PFSK-1 (cell line): ENCODE data around the gene DNAH17.

Experiments
- FOXP2 ChIP-seq: optimal IDR thresholded peaks from 2 replicates; pipeline ENCODE3; 2011; ENCODE audit warnings: borderline replicate concordance, control low read depth, inconsistent platforms; ENCODE audit not compliant: insufficient read depth; ENCODE audit errors: extremely low read length, extremely low read depth
- POLR2AphosphoS5 ChIP-seq: IDR thresholded peaks from 2 replicates; pipeline ENCODE4 v1.6.1; 2012; ENCODE audit warnings: low read depth, mild to moderate bottlenecking, control low read depth, low read length, moderate library complexity
- SIN3A ChIP-seq: IDR thresholded peaks from 2 replicates; pipeline ENCODE4 v1.6.1; 2012; ENCODE audit warnings: mild to moderate bottlenecking, low read length, moderate library complexity, borderline replicate concordance; ENCODE audit not compliant: insufficient read depth
- TAF1 ChIP-seq: IDR thresholded peaks from 2 replicates; pipeline ENCODE4 v1.6.1; 2012; ENCODE audit warnings: low read length, control low read depth, borderline replicate concordance; ENCODE audit not compliant: insufficient read depth
- TF ChIP-seq, protein P1 (sequence below), 2 experiments: IDR thresholded peaks; 2 replicates each; pipeline versions ENCODE4 v1.6.1 to v1.8.0; 2011 to 2012; ENCODE audit warnings: low read depth in 2 of 2, low read length in 2 of 2, control low read depth in 1 of 2, inconsistent platforms in 1 of 2, mild to moderate bottlenecking in 1 of 2, moderate library complexity in 1 of 2; ENCODE audit not compliant: insufficient read depth in 1 of 2

The DNAH17 gene

GRCh38 chr17:78438694-78439325 lies 138.4 kb downstream of the DNAH17 start:
- TF ChIP-seq, protein P1, sequence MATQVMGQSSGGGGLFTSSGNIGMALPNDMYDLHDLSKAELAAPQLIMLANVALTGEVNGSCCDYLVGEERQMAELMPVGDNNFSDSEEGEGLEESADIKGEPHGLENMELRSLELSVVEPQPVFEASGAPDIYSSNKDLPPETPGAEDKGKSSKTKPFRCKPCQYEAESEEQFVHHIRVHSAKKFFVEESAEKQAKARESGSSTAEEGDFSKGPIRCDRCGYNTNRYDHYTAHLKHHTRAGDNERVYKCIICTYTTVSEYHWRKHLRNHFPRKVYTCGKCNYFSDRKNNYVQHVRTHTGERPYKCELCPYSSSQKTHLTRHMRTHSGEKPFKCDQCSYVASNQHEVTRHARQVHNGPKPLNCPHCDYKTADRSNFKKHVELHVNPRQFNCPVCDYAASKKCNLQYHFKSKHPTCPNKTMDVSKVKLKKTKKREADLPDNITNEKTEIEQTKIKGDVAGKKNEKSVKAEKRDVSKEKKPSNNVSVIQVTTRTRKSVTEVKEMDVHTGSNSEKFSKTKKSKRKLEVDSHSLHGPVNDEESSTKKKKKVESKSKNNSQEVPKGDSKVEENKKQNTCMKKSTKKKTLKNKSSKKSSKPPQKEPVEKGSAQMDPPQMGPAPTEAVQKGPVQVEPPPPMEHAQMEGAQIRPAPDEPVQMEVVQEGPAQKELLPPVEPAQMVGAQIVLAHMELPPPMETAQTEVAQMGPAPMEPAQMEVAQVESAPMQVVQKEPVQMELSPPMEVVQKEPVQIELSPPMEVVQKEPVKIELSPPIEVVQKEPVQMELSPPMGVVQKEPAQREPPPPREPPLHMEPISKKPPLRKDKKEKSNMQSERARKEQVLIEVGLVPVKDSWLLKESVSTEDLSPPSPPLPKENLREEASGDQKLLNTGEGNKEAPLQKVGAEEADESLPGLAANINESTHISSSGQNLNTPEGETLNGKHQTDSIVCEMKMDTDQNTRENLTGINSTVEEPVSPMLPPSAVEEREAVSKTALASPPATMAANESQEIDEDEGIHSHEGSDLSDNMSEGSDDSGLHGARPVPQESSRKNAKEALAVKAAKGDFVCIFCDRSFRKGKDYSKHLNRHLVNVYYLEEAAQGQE (IDR thresholded peaks at IDR 0.05; ENCODE audit: insufficient read depth in 1 of 2, low read depth in 2 of 2, low read length in 2 of 2), result no peak
- TF ChIP-seq FOXP2, result no peak
- no peak for TF ChIP-seq POLR2AphosphoS5
- TF ChIP-seq SIN3A, result no peak
- TF ChIP-seq TAF1, result no peak

DNA sequence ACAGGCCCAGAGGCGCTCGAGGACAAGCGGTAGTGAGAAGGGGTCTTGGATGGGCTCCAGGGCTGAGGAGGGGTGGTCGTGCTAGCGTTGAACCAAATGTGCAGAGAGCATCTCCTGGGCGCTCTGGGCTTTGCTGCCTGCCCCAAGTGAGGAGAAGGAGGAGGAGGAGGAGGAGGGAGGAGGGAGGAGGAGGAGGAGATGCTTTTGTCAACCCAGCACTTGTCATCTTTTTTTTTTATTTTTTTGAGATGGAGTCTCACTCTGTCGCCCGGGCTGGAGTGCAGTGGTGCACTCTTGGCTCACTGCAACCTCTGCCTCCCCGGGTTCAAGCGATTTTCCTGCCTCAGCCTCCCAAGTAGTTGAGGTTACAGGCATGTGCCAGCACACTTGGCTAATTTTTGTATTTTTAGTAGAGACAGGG lies 138.9 kb downstream of the DNAH17 start:
- TF ChIP-seq TAF1 (no peak), SIN3A (no peak), FOXP2 (no peak), POLR2AphosphoS5 (no peak)
- TF ChIP-seq, protein P1 (IDR thresholded peaks at IDR 0.05; ENCODE audit: insufficient read depth in 1 of 2, low read depth in 2 of 2, low read length in 2 of 2), result no peak

GRCh38 chr17:78437508-78438169 lies 139.6 kb downstream of the DNAH17 start:
- no peak for TF ChIP-seq TAF1
- TF ChIP-seq, protein P1 (IDR thresholded peaks at IDR 0.05; ENCODE audit: insufficient read depth in 1 of 2, low read depth in 2 of 2, low read length in 2 of 2), result no peak

DNA sequence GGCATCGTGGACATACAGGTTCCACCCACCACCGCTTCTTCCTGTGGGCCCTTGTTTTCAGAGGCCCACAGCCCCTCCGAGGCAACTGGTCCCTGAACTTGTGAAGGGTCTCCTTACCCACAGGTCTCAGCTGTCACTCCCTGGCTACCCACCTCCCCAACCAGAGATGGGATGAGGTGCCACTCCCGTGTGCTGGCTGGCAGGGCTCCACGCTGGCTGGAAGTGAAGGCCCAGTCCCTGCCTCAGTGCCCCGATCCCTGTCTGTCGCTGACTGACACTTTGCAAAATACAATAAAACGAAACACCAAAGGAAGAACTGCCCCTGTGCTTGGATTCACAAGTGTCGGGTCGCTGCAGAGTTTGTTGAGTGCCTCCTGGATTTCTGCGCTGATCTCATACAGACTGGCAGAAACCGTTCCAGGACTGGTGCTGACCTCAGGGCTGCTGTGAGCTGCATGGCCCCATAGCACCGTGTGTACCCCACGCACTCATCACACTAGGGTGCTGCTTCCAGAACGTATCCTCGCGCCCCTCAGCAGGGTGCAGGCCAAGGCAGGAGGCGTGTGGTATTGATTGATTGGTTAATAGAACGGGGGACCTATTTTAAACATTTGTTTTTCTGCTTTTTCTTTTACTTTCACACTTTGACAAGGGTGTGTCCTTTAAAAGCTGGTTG lies 141.7 kb downstream of the DNAH17 start:
- no peak for TF ChIP-seq TAF1
- TF ChIP-seq, protein P1 (IDR thresholded peaks at IDR 0.05; ENCODE audit: insufficient read depth in 1 of 2, low read depth in 2 of 2, low read length in 2 of 2), result no peak
- TF ChIP-seq SIN3A, result no peak
